Trophoblast cell (in vitro differentiated cells and primary cell): ENCODE measurements around the gene TPSB2.

Experiments used
- DNase-seq, 2 donors: peaks; one replicate each; pipeline ENCODE4 v3.0.0-alpha.2; 2016
- H2AFZ ChIP-seq: 2 replicates; pipeline ENCODE4 v1.6.1; 2013; ENCODE audit warnings: low read length, moderate library complexity, mild to moderate bottlenecking; ENCODE audit not compliant: insufficient read depth, poor library complexity
- H2AK5ac ChIP-seq: 2 replicates; pipeline ENCODE4 v1.6.1; 2013; ENCODE audit warnings: mild to moderate bottlenecking, low read length
- H2BK120ac ChIP-seq: 2 replicates; pipeline ENCODE4 v1.6.1; 2013; ENCODE audit warnings: low read length, mild to moderate bottlenecking, moderate library complexity; ENCODE audit not compliant: insufficient read depth, poor library complexity
- H2BK12ac ChIP-seq: 2 replicates; pipeline ENCODE4 v1.6.1; 2013; ENCODE audit warnings: mild to moderate bottlenecking, low read length, moderate library complexity
- H2BK5ac ChIP-seq: 2 replicates; pipeline ENCODE4 v1.6.1; 2013; ENCODE audit warnings: low read length, low read depth, moderate library complexity, mild to moderate bottlenecking; ENCODE audit not compliant: poor library complexity
- H3K14ac ChIP-seq: 2 replicates; pipeline ENCODE4 v1.6.1; 2013; ENCODE audit warnings: mild to moderate bottlenecking, low read length
- H3K18ac ChIP-seq: 2 replicates; pipeline ENCODE4 v1.6.1; 2013; ENCODE audit warnings: mild to moderate bottlenecking, low read length
- H3K23ac ChIP-seq: 2 replicates; pipeline ENCODE4 v1.6.1; 2013; ENCODE audit warnings: low read length
- H3K27ac ChIP-seq: 2 replicates; pipeline ENCODE4 v1.5.1; 2013; ENCODE audit warnings: low read depth, mild to moderate bottlenecking, inconsistent platforms, low read length, moderate library complexity
- H3K27me3 ChIP-seq: 2 replicates; pipeline ENCODE4 v1.6.1; 2013; ENCODE audit warnings: inconsistent platforms, mild to moderate bottlenecking, low read length, moderate library complexity; ENCODE audit not compliant: insufficient read depth
- H3K36me3 ChIP-seq, 2 experiments: 1 replicate in 1 of 2; 2 replicates in 1 of 2; pipeline ENCODE4 v1.6.1; 2013; ENCODE audit warnings: low read length in 2 of 2, mild to moderate bottlenecking in 2 of 2, moderate library complexity in 1 of 2; ENCODE audit not compliant: insufficient read depth in 2 of 2, control insufficient read depth in 1 of 2
- H3K4ac ChIP-seq: 2 replicates; pipeline ENCODE4 v1.6.1; 2013; ENCODE audit warnings: low read depth, mild to moderate bottlenecking, low read length, moderate library complexity
- H3K4me1 ChIP-seq, 2 experiments: 1 replicate in 1 of 2; 2 replicates in 1 of 2; pipeline ENCODE4 v1.6.1; 2013; ENCODE audit warnings: low read length in 2 of 2, mild to moderate bottlenecking in 2 of 2, moderate library complexity in 1 of 2; ENCODE audit not compliant: insufficient read depth in 2 of 2, control insufficient read depth in 1 of 2
- H3K4me2 ChIP-seq: 2 replicates; pipeline ENCODE4 v1.6.1; 2013; ENCODE audit warnings: inconsistent platforms, mild to moderate bottlenecking, low read length, moderate library complexity
- H3K4me3 ChIP-seq: 2 replicates; pipeline ENCODE4 v1.5.1; 2013; ENCODE audit warnings: mild to moderate bottlenecking, low read depth, low read length, inconsistent platforms
- H3K79me1 ChIP-seq: one replicate; pipeline ENCODE4 v1.6.1; 2013; ENCODE audit warnings: low read length
- H3K79me2 ChIP-seq: 2 replicates; pipeline ENCODE4 v1.6.1; 2013; ENCODE audit warnings: low read length, mild to moderate bottlenecking; ENCODE audit not compliant: control insufficient read depth, insufficient read depth, poor library complexity
- H3K9ac ChIP-seq: 2 replicates; pipeline ENCODE4 v1.6.1; 2013; ENCODE audit warnings: mild to moderate bottlenecking, low read length
- H3K9me3 ChIP-seq: 2 replicates; pipeline ENCODE4 v1.6.1; 2013; ENCODE audit warnings: low read depth, mild to moderate bottlenecking, control low read depth, inconsistent platforms, low read length; ENCODE audit not compliant: insufficient read depth
- H4K12ac ChIP-seq: 2 replicates; pipeline ENCODE4 v1.6.1; 2013; ENCODE audit warnings: low read depth, mild to moderate bottlenecking, low read length, moderate library complexity
- H4K8ac ChIP-seq: 2 replicates; pipeline ENCODE4 v1.6.1; 2013; ENCODE audit warnings: low read depth, mild to moderate bottlenecking, low read length, moderate library complexity
- H4K91ac ChIP-seq: one replicate; pipeline ENCODE4 v1.6.1; 2013; ENCODE audit warnings: low read depth, mild to moderate bottlenecking, low read length, moderate library complexity
- WGBS: extraction: QIAGEN DNeasy Blood & Tissue Kit; methylation state at CpG from one replicate; pipeline ENCODE4 v1.1.7; 2013; ENCODE audit warnings: missing lambda C conversion rate; ENCODE audit not compliant: insufficient read length, insufficient coverage; ENCODE audit errors: extremely low coverage; 5-methylcytosine and 5-hydroxymethylcytosine counted together

Gene TPSB2

DNA sequence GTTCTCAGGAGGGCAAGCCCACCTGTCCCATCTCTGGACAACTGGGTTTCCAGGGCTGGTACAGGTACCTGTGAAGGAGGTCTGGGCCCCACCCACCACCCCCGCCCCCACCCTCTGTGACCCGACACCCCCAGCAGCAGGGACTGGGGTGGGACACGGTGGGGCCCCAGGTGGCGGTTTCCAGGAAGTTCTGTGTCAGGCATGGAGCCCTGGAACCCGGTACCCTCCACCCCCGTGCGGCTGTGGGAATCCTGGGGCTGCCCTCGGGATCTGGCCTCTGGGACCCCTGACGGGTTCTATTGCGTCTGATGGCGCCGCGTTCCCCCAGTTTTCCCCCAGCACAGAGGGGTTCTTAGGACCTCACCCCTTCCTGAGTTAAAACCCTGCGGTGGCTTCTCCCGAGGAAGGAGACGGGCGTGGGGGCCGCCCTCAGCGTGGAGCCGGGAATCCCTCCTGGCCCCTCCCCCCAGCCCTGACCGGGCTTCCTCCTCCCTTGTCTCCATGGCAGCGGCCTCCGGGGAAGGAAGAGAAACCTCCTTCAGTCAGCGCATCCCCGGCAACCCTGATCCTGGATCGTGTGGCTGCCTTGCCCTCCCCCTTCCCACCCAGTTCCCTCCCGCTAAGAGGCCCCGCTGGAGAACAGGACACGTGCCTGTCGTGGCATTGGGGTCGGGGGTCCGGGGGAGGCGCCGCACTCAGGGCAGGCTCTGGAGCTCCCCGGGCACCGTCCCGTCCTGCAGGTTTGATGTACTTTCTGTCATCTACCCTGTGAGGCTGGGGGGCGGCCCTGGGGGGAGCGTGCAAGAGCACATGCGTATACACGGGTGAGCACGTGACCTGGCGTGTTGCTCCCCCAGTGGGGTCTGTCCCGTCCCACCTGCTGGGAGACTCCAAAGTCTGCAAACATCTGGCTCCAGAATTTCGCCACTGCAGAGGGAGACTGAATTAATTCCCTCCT lies 46.8 kb downstream of the TPSB2 start:
- peak in 1 of 2 donors; percentile 48 for DNase-seq
- H3K27ac ChIP-seq: no peak overlapping the region

GRCh38 chr16:1182316-1182671 lies 47.7 kb downstream of the TPSB2 start:
- no peak overlapping the region for H2BK12ac ChIP-seq
- H3K4me3 ChIP-seq: no peak overlapping the region
- H3K27ac ChIP-seq: no peak overlapping the region
- H3K4ac ChIP-seq: no peak overlapping the region
- H3K79me1 ChIP-seq: peaks cover 2% of the 10 kb centered on the region
- WGBS: no CpG with 5 or more reads among the region's 19 CpGs
- H4K12ac ChIP-seq: no peak overlapping the region
- H3K18ac ChIP-seq: no peak overlapping the region
- no peaks in the 10 kb centered on the region for H3K36me3 ChIP-seq
- peaks cover 5 to 10% of the 10 kb centered on the region in 2 experiments for H3K4me1 ChIP-seq
- H3K23ac ChIP-seq: no peak overlapping the region
- no peak overlapping the region for H3K14ac ChIP-seq
- H2AK5ac ChIP-seq: no peak overlapping the region
- H4K91ac ChIP-seq: peak overlapping the region; percentile 46
- H2BK120ac ChIP-seq: no peak overlapping the region
- H3K9me3 ChIP-seq: no peaks in the 10 kb centered on the region
- no peaks in the 10 kb centered on the region for H3K27me3 ChIP-seq
- no peak overlapping the region for H4K8ac ChIP-seq
- peak; percentile 25 to 59 for DNase-seq
- no peak overlapping the region for H2BK5ac ChIP-seq
- no peaks in the 10 kb centered on the region for H3K79me2 ChIP-seq
- no peak overlapping the region for H3K4me2 ChIP-seq
- H2AFZ ChIP-seq: no peak overlapping the region
- no peak overlapping the region for H3K9ac ChIP-seq

More for the DNA sequence above, 46.8 kb downstream of the TPSB2 start:
- no CpG with 5 or more reads among the region's 45 CpGs for WGBS
- H3K4me2 ChIP-seq: no peak overlapping the region
- no peak overlapping the region for H3K4me3 ChIP-seq
- no peak overlapping the region for H2BK5ac ChIP-seq
- H3K79me2 ChIP-seq: no peaks in the 10 kb centered on the region
- peaks cover 5 to 10% of the 10 kb centered on the region in 2 experiments for H3K4me1 ChIP-seq
- H3K36me3 ChIP-seq: no peaks in the 10 kb centered on the region
- H2BK12ac ChIP-seq: no peak overlapping the region
- H3K9ac ChIP-seq: no peak overlapping the region
- no peak overlapping the region for H3K18ac ChIP-seq
- no peak overlapping the region for H2AK5ac ChIP-seq
- no peaks in the 10 kb centered on the region for H3K27me3 ChIP-seq
- H3K23ac ChIP-seq: no peak overlapping the region
- no peak overlapping the region for H4K8ac ChIP-seq
- no peak overlapping the region for H3K4ac ChIP-seq
- no peak overlapping the region for H3K14ac ChIP-seq
- H3K9me3 ChIP-seq: no peaks in the 10 kb centered on the region
- no peak overlapping the region for H4K12ac ChIP-seq
- no peak overlapping the region for H2AFZ ChIP-seq
- peaks cover 2% of the 10 kb centered on the region for H3K79me1 ChIP-seq
- no peak overlapping the region for H2BK120ac ChIP-seq
- peak overlapping the region; percentile 46 for H4K91ac ChIP-seq

GRCh38 chr16:1181404-1182315 lies 48.3 kb downstream of the TPSB2 start:
- H2BK5ac ChIP-seq: no peak overlapping the region
- no peaks in the 10 kb centered on the region for H3K79me2 ChIP-seq
- H4K12ac ChIP-seq: no peak overlapping the region
- H3K4me3 ChIP-seq: peak overlapping the region; percentile 47
- DNase-seq: no peak
- H3K27me3 ChIP-seq: no peaks in the 10 kb centered on the region
- H4K91ac ChIP-seq: no peak overlapping the region
- no peak overlapping the region for H3K4ac ChIP-seq
- no peak overlapping the region for H2AFZ ChIP-seq
- no peak overlapping the region for H2BK120ac ChIP-seq
- no peak overlapping the region for H3K14ac ChIP-seq
- peaks cover 2% of the 10 kb centered on the region for H3K79me1 ChIP-seq
- no peak overlapping the region for H3K23ac ChIP-seq
- H2AK5ac ChIP-seq: no peak overlapping the region
- H3K36me3 ChIP-seq: no peaks in the 10 kb centered on the region
- H4K8ac ChIP-seq: no peak overlapping the region
- no peak overlapping the region for H2BK12ac ChIP-seq
- WGBS: no CpG with 5 or more reads among the region's 39 CpGs
- H3K9me3 ChIP-seq: no peaks in the 10 kb centered on the region
- no peak overlapping the region for H3K27ac ChIP-seq
- no peak overlapping the region for H3K9ac ChIP-seq
- H3K18ac ChIP-seq: no peak overlapping the region
- H3K4me1 ChIP-seq: peaks cover 5 to 10% of the 10 kb centered on the region in 2 experiments
- H3K4me2 ChIP-seq: no peak overlapping the region

GRCh38 chr16:1180549-1181403 lies 49.2 kb downstream of the TPSB2 start:
- no peak overlapping the region for H2BK120ac ChIP-seq
- WGBS: no CpG with 5 or more reads among the region's 38 CpGs
- H3K36me3 ChIP-seq: no peaks in the 10 kb centered on the region
- H3K4ac ChIP-seq: no peak overlapping the region
- DNase-seq: no peak
- H2AFZ ChIP-seq: no peak overlapping the region
- H2AK5ac ChIP-seq: no peak overlapping the region
- H4K12ac ChIP-seq: no peak overlapping the region
- no peaks in the 10 kb centered on the region for H3K9me3 ChIP-seq
- no peak overlapping the region for H3K4me3 ChIP-seq
- no peak overlapping the region for H4K91ac ChIP-seq
- no peak overlapping the region for H4K8ac ChIP-seq
- H3K79me2 ChIP-seq: no peaks in the 10 kb centered on the region
- H2BK5ac ChIP-seq: no peak overlapping the region
- no peaks in the 10 kb centered on the region for H3K27me3 ChIP-seq
- H3K9ac ChIP-seq: no peak overlapping the region
- peaks cover 5 to 10% of the 10 kb centered on the region in 2 experiments for H3K4me1 ChIP-seq
- no peak overlapping the region for H3K27ac ChIP-seq
- no peak overlapping the region for H3K14ac ChIP-seq
- no peak overlapping the region for H3K18ac ChIP-seq
- H2BK12ac ChIP-seq: no peak overlapping the region
- H3K79me1 ChIP-seq: peaks cover 2% of the 10 kb centered on the region
- no peak overlapping the region for H3K4me2 ChIP-seq
- H3K23ac ChIP-seq: no peak overlapping the region
